GM19025 (cell line): ENCODE data around the gene FDPS.
A peak's percentile ranks its signal among the peaks of the same experiment; 100 is the strongest.
"Not testable (repeated sequence)": the region's sequence is repeated elsewhere in the genome, so short reads cannot be mapped to it uniquely, and the experiment has no call there.

Experiments used
- ATAC-seq: cut with Tn5 transposase; IDR thresholded peaks from one replicate; pipeline ENCODE4 v1.9.1; 2021; ENCODE audit warnings: mild to moderate bottlenecking, low read depth, moderate library complexity; ENCODE audit not compliant: unreplicated experiment

FDPS gene

DNA sequence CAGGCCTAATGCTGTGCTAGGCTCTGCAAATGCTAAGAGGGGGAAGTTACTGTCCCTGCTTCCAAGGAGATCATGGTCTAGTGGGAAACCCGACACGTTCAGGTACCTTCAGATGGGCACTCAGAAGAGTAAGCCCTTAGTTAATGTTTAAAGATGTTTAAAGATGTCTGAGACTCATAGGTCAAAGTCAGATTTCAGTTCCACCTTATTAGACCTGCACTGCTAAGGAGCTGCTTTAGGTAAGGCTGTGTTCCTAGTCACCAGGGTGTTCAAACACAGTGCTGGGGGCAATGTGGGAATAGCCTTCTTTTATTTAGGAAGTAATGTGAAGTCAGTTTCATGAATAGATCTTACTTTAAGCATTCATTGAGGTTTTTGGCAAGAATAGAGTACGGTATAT, 8.3 kb downstream of the FDPS start:
- no peak for ATAC-seq

DNA sequence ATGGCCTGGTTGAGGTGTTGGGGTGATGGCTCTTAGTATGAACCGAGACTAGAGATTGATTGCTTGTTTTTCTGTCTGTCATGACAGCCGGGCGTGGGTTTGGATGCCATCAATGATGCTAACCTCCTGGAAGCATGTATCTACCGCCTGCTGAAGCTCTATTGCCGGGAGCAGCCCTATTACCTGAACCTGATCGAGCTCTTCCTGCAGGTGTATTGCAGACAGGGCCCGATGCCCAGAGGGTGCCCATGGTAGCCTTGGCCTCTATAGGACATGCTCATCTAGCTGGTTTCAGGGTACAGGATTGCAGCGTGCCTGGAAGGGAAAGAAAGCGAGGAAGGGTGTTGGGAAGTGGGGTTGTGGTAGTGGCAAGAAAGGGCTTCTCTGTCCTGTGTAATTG, 9.4 kb downstream of the FDPS start:
- ATAC-seq = no peak

DNA sequence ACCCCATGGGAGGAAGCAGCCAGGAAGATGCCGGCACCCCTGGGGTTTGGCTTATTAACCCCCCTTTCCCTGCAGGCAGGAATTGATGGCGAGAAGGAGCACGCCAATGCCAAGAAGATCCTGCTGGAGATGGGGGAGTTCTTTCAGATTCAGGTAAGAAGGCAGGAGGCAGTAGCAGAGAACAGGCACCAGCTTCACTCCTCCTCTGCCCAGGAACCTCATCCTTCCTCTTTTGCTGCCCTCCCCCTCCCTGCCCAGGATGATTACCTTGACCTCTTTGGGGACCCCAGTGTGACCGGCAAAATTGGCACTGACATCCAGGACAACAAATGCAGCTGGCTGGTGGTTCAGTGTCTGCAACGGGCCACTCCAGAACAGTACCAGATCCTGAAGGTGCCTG, 10.9 kb downstream of the FDPS start:
- no peak for ATAC-seq

DNA sequence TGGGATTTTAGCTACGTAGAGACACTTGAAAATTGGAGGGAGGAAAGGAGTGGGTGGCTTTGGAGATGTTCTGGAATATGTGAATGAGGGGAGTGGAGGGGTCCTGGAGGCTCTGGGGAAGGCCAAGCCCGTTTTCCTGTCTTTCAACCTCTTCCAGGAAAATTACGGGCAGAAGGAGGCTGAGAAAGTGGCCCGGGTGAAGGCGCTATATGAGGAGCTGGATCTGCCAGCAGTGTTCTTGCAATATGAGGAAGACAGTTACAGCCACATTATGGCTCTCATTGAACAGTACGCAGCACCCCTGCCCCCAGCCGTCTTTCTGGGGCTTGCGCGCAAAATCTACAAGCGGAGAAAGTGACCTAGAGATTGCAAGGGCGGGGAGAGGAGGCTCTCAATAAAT, 11.6 kb downstream of the FDPS start:
- no peak for ATAC-seq

DNA sequence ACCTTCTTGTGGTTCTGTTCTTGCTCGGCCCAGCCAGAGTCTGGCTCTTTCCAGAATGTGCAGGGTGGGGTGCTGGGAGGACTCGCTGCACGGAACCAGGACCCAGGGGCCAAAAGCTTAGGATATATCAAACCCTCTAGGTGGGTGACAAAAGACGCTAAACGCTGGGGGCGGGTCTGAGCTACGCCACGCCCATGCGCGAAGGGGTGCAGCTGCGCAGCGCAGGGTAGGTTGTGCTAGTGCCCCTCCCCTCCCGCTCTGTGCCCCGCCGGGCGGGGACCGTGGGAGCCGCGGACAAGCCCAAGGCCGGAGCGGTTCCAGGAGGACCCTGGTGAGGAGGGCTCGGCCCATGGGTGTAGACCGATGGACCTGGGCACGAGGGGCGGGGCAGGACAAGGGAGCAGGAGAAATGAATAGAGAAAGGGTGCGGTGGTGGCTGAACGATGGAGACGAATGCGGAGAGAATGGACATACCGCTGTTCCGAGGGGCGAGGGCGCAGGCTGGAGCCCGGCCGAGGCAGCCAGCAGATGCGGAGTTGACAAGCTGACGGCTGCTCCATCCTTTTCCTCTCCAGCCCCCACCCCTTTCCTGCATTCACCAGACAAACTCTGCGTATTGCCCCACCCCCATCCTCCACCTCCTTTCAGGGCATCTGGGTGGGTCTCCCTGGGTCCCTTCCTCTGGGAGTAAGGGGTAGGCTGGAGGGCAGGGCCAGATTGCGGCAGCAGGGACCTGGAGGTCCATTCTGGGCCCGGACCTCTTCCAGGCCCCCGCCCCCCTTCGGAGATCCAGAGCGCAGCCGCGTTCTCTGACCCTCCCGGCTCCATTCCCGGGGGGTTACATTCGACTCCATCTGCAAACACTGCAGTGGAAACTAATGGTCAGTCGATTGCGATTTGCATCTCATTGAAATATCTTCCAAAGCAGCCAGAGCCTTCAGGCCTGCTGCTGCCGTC, 12.3 kb downstream of the FDPS start, which contains the start of gene RUSC1:
Gene RUSC1, plus strand, starts transcription at position 234 of the 957 bp plus-strand sequence. CDS start 880 bp downstream, outside the sequence.
- no peak for ATAC-seq

DNA sequence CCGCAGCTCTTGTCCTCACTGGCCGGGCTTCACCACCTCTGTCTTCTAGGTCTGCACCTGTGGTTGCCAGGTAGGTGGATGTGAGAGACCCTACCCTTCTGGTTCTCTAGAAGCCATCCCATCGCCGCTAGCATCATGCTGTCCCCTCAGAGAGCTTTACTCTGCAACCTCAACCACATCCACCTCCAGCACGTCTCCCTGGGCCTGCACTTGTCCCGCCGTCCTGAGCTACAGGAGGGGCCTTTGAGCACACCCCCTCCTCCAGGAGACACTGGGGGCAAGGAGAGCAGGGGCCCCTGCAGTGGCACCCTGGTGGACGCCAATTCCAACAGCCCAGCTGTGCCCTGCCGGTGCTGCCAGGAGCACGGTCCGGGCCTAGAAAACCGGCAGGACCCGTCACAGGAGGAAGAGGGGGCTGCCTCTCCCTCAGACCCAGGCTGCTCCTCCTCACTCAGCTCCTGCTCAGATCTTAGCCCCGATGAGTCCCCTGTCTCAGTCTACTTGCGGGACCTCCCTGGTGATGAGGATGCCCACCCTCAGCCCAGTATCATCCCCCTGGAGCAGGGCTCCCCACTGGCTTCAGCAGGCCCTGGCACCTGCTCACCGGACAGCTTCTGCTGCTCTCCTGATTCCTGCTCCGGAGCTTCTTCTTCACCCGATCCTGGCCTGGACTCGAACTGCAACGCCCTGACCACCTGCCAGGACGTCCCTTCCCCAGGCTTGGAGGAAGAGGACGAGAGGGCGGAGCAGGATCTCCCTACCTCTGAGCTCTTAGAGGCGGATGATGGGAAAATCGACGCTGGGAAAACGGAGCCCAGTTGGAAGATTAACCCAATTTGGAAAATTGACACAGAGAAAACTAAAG, 13.2 kb downstream of the FDPS start:
- no peak for ATAC-seq

DNA sequence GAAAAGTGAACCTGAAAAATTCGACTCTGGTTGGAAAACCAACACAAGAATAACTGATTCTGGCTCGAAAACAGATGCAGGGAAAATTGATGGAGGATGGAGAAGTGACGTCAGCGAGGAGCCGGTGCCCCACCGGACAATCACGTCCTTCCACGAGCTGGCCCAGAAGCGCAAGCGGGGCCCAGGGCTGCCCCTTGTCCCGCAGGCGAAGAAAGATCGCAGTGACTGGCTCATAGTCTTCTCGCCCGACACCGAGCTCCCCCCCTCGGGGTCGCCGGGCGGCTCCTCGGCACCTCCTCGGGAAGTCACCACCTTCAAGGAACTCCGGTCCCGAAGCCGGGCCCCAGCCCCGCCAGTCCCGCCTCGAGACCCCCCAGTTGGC, 13.9 kb downstream of the FDPS start:
- no peak for ATAC-seq

DNA sequence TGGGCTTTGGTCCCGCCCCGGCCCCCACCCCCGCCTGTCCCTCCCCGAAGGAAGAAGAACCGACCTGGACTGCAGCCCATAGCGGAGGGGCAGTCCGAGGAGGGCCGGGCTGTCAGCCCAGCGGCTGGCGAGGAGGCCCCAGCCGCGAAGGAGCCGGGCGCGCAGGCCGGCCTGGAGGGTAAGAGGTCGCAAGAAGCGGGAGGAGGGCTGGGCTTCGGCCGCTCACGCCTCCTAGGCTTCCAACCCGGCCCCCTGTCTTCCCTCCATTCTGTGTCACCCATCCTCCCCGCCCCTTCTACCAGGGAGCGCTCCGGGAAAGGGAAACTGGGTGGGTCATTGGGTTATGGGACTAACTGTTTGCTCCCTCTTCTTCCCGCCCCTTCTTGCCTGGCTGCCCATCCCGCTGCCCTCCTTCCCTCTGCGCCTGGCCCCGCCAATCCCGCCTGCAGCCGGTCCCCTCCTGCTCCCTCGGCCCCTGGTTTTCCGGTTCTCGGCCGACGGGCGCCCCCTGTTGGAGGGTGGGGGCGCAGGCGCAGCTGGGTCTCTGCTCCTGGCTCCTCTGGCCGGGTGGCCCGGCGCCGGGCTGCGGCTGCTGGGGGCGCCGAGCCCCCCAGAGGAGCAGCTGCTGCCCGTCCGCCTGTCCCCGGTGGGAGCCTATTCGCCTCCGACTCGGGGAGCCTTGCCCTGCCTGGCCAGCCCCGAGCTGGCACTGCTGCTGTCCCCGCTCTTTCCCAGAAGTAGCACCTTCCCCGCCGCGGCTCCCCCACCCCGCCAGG, 14.5 kb downstream of the FDPS start:
- ATAC-seq = no peak

DNA sequence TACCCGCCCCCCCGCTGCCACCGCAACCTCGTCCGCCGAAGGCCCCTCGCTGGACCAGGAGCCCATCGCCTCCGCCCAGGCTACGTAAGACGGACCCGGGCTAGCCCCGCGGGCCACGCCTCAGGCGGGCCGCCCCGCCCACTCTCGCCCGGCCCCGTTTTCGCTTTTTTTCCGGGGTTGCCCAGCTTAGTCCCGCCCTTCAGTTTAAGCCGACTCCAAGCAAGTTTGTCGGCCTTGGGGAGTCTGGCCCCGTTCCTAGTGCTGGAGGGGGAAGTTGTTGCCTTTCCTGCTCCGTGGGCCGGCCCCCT, 15.0 kb downstream of the FDPS start:
- ATAC-seq = peak; percentile 32

DNA sequence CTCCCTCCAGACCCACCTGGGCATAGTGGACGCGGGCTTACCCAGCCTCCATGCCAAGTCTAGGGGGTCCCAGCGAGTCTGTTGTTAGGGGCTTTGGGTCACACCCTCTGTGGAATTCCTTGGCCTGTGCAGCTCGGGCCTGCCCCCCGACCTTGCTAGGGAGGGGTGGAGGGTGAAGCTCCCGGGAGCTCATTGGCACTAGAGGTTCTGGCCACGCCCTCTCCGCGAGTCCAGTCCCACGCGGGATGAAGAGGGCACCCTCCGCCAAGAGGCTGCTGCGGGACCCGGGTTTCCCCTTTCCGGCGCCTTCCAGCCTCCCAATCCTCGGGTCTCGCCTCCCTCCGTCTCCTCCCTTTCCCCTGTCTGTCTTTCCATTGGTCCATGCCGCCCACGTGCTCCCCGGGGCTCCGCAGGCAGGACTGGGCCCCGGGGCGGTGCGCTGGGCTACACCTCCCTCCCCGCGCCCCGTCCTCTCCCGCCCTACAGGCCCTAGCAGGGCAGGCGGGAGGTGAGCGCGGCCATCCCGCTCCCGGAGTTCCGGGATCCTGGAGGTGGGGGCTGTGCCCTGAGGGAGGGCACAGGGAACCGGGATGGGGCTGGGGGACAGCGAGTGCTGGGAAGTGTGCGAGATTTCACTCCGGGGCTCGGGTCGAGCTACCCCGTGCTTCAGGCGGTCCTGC, 15.5 kb downstream of the FDPS start:
- ATAC-seq = peak; percentile 71

DNA sequence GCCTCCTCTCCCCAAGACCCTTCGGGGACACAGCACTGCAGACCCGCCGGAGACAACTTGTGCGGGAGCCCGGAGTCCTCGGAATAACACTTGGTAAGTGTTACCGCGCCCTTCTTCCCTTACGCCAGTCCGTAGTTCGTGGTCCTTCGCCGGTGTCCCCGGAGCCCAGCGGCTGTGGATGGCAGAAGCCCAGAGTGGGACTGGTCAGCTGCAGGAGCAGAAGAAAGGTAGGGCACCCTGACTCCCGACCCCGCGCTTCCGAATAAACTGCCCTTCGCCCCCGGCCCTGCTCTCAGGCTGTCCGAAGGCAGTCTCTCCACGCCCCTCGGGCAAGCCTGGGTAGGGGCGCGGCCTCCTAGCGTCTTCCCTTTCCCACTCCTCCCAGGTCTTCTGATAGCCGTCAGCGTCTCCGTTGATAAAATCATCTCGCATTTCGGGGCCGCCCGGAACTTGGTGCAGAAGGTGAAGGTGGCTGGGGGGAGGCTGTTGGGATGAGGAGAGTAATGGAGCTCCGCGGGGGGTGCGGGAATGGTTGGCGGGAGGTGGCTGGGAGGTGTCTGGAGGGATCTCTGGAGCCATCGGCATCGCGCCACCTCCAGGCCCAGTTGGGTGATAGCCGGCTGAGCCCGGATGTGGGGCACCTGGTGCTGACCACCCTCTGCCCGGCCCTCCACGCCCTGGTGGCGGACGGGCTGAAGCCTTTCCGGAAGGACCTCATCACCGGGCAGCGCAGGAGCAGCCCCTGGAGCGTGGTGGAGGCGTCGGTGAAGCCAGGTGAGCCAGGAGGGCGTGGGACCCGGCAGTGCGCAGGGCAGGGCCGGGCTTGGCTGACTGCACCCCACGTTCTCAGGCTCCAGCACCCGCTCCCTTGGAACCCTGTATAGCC, 16.3 kb downstream of the FDPS start:
- no peak for ATAC-seq

DNA sequence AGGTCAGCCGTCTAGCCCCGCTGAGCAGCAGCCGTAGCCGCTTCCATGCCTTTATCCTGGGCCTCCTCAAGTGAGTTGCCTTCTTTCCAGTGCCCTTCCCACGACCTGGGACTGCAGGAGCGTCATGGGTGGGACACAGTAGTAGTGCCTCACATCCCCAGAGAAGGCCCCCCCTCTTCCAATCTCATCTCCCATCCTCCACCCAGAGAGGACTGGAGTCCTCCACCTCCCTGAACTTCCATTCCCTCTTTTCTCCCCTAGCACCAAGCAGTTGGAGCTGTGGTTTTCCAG, 16.9 kb downstream of the FDPS start:
- ATAC-seq = no peak

DNA sequence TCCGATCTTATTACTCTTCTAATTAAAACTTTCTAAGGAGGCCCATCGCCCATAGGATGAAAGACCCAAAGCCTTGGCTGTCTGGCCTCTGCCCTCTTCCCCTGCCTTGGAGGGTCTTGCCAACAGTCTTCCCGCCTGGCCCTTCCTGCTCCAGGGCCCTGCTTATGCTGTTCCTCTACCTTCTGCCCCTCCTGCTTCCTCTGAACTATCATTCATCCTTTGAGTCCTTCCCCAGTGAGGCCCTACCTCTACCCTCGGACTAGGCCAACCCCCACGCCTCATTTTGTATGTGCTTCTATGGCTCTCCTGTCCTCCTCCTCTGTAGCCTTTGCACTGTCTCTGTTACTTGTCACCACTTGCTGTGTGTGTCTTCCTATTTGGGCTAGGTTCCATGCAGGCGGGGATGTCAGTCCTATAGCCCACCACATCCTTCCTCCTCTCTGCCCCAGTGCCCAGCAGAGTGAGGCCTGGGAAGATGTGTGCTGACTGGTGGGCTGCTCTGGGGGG, 17.4 kb downstream of the FDPS start:
- no peak for ATAC-seq

DNA sequence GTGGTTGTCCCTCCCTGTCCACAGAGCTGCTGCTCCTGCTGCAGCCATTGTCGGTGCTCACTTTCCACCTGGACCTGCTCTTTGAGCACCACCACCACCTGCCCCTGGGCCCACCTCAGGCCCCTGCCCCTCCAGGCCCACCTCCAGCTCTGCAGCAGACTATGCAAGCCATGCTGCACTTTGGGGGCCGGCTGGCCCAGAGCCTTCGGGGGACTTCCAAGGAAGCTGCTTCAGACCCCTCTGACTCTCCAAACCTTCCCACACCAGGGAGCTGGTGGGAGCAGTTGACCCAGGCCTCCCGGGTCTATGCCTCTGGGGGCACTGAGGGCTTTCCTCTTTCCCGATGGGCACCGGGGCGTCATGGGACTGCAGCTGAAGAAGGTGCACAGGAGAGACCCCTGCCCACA, 18.0 kb downstream of the FDPS start:
- no peak for ATAC-seq

DNA sequence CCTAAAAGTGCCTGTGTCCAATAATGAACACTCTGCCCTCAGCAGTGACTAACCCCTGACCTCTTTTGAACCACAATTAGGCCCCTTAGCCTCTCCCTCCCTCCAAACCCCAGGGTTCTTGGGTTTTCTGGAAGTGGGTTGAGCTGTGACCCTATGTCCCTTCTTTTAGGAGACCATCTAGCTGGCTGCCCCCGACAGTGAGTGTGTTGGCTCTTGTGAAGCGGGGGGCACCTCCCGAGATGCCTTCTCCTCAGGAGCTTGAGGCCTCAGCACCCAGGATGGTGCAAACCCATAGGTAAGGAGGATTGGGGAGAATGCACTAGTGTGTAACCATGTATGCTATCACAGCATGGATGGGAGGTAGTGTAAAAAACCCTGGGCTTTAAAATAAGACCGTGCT, 19.3 kb downstream of the FDPS start:
- no peak for ATAC-seq

DNA sequence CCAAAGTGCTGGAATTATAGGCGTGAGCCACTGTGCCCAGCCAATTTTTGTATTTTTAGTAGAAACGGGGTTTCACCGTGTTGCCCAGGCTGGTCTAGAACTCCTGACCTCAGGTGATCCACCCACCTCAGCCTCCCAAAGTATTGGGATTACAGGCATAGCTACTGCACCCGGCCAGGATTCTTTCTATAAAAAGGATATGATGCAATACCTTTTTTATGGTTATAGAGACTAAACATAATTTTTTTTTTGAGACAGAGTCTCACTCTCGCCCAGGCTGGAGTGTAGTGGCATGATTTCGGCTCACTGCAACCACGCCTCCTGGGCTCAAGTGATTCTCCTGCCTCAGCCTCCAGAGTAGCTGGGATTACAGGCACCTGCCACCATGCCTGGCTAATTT, 20.2 kb downstream of the FDPS start:
- ATAC-seq = not testable (repeated sequence)

DNA sequence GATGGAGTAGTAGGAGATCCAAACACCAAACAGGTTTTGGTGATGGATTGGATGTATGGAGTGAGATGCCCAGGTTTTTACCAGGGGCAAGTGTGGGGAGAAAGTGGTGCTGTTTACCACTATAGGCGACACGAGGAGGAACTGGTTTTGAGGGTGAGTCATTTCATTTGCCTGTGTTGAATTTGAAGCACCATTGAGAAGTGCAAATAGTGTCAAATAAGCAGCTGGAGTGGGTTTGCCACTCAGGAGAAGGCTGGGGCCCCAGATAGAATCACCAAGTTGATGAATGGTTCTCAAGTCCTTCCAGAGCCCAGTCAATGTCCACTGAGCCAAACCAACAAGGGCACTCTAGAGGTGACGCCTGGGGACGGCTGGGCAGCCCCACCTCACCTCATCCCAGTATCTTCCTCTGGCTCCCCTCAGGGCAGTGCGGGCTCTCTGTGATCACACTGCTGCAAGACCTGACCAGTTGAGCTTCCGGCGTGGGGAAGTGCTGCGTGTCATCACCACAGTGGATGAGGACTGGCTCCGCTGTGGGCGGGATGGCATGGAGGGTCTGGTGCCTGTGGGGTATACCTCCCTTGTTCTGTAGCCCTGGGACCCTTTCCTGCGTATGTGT, 21.4 kb downstream of the FDPS start:
- ATAC-seq = no peak

DNA sequence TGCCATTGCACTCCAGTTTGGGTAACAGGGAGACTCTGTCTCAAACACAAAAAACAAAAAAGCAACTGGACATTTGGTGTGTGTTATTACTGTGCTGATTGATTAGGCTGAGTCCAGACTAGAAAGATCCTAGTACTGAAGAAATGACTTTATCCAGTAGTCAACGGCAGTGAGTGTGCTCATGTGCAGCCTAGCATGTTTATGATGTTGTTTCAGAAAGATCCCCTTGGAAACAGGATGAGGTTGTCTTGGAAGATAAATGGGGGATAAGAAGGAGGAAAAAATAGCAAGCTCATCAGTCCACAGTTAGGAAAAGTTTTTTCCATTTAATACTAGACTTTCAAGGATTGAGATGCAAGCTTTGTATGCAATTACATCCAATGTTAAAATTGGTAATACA, 26.3 kb downstream of the FDPS start:
- no peak for ATAC-seq

DNA sequence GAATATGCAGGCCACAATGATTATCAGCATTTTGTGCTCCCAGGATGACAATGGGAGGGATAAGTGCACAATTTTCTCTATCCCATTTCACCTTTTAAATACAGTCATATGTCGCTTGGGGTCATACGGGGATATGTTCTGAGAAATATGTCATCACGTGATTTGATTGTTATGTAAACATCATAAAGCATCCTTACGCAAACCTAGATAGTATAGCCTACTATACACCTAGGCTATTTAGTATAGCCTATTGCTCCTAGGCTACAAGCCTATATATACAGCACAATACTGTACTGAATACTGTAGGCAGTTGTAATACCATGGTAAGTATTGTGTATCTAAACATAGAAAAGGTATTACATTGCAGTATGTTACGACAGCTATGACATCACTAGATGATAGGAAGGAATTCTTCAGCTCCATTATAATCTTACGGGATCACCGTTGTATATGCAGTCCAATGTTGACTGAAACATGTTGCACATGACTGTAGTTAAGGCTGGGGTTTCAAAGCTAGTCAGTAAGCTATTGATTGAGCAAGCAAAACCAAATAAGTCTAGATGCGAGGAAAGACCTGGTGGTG, 30.9 kb downstream of the FDPS start:
- no peak for ATAC-seq
